Erythroblast (primary cell): ENCODE results near the gene TBCC.
"Not testable (repeated sequence)": the region's sequence is repeated elsewhere in the genome, so short reads cannot be mapped to it uniquely, and the experiment has no call there.

Experiments used
- DNase-seq, 2 experiments: peaks; one replicate each; lab custom pipeline; 2025; lab: John Stamatoyannopoulos, UW
- GATA1 ChIP-seq: IDR thresholded peaks from 2 replicates; pipeline ENCODE4 v1.6.1; 2011; ENCODE audit warnings: low read depth, mild to moderate bottlenecking, control low read depth, low read length, moderate library complexity
- POLR2A ChIP-seq: IDR thresholded peaks from 2 replicates; pipeline ENCODE4 v1.6.1; 2011; ENCODE audit warnings: mild to moderate bottlenecking, low read length

TBCC gene

GRCh38 chr6:42781796-42782688 is 36.1 kb upstream of the TBCC start, which contains the start of gene BICRAL:
Gene BICRAL, plus strand, starts transcription at chr6:42782052. Its CDS starts 39,971 bp downstream, at chr6:42822023.
- TF ChIP-seq GATA1 (no peak), POLR2A (no peak)
- peak; percentile 84 to 87 for DNase-seq

DNA sequence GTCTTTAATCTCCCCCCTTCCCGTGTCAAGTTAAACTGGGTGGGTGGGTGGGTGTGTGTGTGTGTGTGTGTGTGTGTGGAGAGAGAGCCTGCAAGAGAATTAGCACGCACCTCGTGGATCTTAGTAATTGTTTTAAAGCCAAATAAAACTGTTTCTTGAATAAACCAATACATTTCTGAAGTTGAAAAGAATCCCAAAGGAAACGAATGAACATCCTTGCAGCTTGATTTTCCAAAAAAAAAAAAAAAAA is 35.6 kb upstream of the TBCC start:
- no peak for TF ChIP-seq GATA1
- no peak for TF ChIP-seq POLR2A
- peak; percentile 51 to 64 for DNase-seq

- no peak for TF ChIP-seq GATA1
- TF ChIP-seq POLR2A = no peak
- DNase-seq = no peak
Observed at GRCh38 chr6:42779521-42779920, 33.6 kb upstream of the TBCC start.

DNA sequence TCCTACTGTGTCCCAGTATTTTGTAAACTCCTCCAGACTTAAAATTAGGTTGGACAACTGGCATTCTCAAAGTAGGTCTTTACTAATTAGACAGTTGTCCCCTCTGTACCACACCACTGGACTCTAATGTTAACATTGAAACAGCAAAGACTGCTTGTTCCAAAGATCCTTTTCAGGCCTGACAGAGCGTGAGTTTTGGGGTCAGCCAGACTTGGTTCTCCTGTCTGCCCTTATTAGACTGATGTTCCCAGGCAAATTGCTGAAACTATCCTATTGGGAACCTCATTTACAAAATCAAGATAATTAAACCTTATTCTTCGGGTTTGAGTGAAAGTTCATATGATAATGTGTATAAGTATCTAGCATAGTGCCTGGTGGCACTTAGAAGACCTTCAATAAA is 32.2 kb upstream of the TBCC start:
- no peak for DNase-seq
- TF ChIP-seq GATA1 (no peak), POLR2A (no peak)

DNA sequence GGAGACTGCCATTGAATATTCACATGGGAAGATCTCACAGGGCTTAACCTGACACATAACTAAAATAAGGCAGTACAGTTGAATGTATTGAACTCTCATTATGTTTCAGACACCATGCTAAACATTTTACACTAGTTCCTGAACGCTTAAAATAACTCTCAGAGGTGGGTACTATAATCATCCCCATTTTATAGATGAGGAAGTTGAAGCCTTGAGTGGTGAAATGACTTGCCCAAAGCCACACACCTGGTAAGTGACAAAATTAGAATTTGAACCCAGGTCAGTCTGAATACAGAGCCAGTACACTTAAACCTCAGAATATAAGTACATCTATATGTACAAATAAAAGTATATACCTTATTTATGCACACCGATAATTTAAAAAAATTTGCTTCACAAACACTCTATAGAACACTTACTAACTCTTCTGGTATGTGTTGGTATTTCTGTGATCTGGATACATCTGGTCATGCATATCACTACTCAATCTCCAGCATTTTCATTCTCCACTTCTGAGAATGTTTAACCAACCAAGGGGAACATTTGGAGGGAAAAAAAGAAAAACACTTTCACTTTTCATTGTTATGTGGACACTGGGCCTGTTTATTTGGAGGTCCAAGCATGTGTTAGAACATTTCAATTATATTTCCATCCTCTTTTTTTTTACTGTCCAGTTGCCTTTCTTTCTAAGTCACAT is 31.4 kb upstream of the TBCC start:
- TF ChIP-seq GATA1 (no peak), POLR2A (no peak)
- DNase-seq = peak in 1 of 2 experiments; percentile 17

GRCh38 chr6:42774821-42775487 is 29.1 kb upstream of the TBCC start:
- not testable (repeated sequence) for DNase-seq

GRCh38 chr6:42774201-42774600 is 28.3 kb upstream of the TBCC start:
- no peak for TF ChIP-seq GATA1
- no peak for TF ChIP-seq POLR2A
- no peak for DNase-seq

DNA sequence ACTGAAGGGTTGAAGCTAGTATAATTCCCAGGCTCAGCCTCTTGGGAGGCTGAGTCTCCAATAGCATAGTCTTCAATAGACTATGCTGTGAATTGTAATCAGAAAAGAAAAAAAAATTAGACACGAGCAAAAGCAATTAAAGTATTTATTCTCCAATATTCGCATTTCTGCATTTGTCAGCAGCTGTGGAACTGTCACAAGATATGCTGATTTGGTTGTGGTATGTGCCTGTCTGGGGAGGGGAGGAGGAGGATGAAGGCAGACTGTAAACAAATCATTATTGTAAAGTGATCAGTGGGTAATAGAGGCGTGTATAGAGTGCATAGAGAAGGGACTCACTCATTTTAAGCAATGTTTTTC is 25.8 kb upstream of the TBCC start:
- no peak for TF ChIP-seq GATA1
- TF ChIP-seq POLR2A = no peak
- no peak for DNase-seq

DNA sequence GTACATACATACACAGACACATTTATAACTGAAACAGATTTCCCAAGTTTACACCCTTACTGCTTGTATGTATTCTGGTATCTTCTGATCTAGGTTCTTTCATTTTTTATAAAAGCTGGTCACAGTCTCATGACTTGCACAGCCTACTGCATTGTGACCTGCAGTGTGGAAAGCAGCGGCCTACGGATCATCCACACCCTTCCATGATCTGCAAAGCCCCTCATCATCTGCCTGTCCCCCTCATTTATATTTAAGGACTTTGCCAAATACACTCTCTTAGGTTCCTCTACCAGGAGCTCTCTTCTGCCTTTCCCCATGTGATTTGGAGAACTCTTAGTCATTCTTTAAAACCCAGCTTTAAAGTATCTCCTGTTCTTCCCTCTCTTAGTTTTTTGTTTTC is 23.9 kb upstream of the TBCC start:
- no peak for DNase-seq
- TF ChIP-seq POLR2A (no peak), GATA1 (no peak)

- TF ChIP-seq POLR2A (no peak), GATA1 (no peak)
- no peak for DNase-seq
Observed at GRCh38 chr6:42769051-42769450, 23.1 kb upstream of the TBCC start.

DNA sequence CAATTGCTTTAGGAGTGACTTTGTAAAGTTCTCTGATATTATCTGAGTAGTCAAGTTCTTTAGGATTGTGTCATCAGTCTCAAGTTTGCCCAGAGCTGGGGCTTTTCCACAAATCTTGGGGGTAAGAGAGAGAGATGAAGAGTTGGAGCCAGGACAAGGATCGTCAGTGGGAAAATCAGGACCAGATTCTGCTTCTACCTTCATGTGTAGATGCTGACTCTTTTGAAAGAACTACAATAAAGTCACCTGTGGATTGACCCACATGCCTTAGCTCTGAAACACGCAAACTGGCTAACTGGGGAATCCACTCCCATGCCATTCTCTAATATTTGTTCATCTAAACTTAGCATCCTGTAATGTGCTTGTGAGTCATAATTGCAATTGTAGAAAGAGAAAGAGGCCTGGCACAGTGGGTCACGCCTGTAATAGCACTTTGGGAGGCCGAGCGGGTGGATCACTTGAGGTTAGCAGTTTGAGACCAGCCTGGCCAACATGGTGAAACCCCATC is 20.3 kb upstream of the TBCC start:
- DNase-seq = no peak
- TF ChIP-seq POLR2A (no peak), GATA1 (no peak)

- DNase-seq = no peak
- TF ChIP-seq GATA1 (no peak), POLR2A (no peak)
Observed at GRCh38 chr6:42764911-42765648, 19.2 kb upstream of the TBCC start.

DNA sequence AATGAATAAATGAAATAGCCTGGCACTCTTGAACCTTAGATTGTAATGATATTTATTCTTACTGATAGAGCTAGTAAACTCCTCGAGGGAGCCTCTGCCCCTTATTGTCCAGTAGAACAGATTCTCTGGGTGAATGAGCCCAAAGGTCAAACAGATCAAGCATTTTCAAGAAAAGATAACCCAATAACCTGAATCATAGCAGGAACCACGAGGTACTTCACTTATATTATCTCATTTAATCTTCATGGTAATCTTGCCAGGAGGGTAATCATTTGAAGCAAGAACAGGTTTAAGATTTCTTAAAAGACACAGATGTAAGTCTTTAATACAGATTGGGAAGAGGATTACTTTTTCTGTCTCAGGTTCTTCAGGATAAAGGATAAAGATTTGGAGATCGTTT is 17.0 kb upstream of the TBCC start:
- no peak for DNase-seq
- TF ChIP-seq POLR2A = no peak
- TF ChIP-seq GATA1 = no peak

DNA sequence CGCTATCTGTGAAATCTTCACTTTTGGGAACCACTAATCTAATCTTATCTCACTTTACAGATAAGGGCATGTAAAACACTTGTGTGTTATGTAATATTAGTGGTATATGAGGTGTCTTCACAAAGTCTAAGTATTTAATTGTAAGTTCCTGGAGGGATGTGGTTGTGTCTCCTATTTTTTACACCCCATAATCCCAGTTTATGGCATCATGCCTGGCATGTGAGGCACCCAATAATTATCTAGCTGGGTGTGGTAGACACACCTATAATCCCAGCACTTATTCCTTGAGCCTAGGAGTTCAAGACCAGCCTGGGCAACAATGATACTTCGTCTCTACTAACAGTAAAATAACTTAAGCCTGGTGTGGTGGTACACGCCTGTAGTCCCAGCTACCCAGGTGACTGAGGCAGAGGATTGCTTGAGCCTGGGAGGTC is 16.5 kb upstream of the TBCC start:
- TF ChIP-seq GATA1 = no peak
- no peak for TF ChIP-seq POLR2A
- no peak for DNase-seq
